HG02610 (cell line): ENCODE results near the gene NSRP1.
"Not testable (repeated sequence)": the region's sequence is repeated elsewhere in the genome, so short reads cannot be mapped to it uniquely, and the experiment has no call there.

Source experiments
- ATAC-seq: cut with Tn5 transposase; IDR thresholded peaks from one replicate; pipeline ENCODE4 v1.9.1; 2021; ENCODE audit warnings: mild to moderate bottlenecking, moderate library complexity; ENCODE audit not compliant: unreplicated experiment

NSRP1 gene

DNA sequence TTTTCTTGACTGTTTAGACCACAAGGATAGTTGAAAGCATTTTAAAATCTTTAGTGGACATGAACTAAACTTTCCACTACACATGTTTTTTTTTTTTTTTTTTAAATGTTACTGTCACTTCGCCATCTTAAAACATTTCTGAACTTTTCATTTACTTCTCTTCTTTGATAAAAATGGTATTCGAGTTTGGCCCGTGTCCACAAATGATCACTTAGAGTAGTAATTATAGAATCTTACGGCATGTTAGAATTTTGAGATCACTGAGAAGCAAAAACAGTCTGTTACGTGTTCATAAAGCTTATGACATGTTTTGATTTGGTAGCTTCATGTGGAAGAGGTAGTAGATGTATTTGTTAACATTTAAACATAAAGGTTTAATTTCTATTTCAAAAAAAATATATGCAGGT lies 1.1 kb downstream of the NSRP1 start:
- ATAC-seq, result no peak

DNA sequence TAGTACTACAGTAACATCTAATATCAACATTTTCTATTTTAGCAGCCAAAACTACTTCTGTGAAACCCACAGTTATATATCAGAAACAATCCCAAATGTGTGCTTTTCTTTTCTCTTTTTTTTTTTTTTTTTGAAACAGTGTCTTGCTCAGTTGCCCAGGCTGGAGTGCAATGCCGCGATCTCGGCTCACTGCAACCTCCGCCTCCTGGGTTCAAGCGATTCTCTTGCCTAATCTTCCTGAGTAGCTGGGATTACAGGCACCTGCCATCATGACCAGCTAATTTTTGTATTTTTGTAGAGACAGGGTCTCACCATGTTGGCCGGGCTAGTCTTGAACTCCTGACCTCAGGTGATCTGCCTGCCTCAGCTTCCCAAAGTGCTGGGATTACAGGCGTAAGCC lies 2.0 kb downstream of the NSRP1 start:
- ATAC-seq, result not testable (repeated sequence)

DNA sequence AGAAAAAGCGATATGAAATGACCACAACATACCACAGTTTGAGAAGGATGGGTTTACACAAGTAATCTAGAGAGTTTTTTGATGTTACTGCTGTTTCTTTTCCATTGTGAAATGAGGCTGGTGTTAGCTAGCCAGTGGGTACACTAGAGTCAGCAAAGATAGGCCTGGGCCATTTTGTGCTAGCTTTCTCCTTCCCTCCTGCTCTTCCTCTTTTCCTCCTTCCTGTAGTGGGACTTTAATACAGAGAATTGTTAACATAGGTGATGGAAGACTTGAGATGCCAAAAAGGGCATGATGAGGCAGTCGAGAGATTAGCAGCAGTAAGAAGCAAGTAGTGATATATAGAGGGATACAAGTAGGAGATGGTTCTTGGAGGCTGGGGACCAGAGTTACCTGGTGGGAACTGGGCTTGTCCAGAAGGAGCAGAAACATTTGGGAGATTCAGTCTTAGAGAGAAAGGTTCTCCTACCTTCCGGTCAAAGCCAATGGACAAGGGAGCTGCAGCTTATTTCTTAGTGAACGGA lies 7.7 kb downstream of the NSRP1 start:
- no peak for ATAC-seq

DNA sequence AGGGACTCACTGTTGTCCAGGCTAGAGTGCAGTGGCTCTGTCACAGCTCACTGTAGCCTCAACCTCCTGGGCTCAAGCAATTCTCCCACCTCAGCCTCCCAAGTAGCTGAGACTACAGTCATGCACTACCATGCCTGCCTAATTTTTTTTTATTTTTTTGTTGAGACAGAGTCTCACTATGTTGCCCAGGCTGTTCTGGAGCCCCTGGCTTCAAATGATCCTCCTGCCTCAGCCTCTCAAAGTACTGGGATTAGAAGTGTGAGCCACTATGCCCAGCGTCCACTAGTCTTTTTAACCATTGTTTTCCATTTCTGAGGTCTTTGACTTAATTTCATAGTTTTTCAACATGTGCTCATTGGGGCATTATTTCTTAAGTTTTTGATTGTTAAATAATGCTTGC lies 13.5 kb downstream of the NSRP1 start:
- ATAC-seq, result no peak

DNA sequence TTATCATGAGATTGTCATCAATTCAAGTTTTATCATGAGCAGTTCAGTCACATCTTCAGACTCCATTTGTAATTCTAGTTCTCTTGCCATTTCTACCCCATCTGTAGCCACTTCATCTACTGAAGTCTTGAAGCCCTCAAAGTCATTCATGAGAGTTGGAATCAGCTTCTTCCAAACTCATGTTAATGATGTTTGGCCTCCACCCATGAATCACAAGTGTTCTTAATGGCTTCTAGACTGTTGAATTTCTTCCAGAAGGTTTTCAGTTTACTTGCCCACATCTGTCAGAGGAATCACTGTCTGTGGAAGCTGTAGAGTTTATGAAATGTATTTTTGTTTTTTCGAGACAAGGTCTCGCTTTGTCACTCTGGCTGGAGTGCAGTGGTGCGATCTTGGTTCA lies 16.0 kb downstream of the NSRP1 start:
- ATAC-seq, result no peak

DNA sequence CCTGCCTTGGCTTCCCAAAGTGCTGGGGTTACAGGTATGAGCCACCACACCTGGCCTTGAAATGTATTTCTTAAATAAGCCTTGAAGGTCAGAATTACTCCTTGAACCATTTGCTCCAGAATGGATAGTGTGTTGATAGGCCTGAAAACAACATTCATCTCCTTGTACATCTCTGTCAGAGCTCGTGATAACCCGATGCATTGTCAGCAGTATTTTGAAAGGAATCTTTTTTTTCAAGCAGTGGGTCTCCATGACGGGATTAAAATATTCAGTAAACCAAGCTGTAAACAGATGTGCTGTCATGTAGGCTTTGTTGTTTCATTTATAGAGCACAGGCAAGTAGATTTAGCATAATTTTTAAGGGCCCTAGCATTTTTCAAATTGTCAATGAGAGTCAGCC lies 16.6 kb downstream of the NSRP1 start:
- ATAC-seq, result no peak

DNA sequence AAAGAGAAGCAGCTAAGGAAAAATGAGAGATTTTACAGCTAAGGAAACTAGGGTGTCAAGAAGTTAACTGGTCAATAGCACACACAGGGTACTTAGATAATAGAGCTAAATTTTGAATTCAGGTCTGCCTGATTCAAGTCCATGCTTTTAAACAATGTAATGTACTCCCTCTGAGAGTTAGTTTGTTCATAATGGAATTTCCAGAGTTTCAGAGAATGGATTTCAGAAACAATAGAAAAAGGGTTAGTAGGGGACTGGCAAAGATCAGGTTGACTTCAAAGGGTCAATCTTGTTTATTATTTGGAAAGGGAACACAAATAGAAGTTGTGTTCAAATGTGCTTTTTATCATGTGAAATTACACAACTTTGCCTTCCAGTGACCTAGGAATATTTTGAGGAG lies 17.9 kb downstream of the NSRP1 start:
- no peak for ATAC-seq

DNA sequence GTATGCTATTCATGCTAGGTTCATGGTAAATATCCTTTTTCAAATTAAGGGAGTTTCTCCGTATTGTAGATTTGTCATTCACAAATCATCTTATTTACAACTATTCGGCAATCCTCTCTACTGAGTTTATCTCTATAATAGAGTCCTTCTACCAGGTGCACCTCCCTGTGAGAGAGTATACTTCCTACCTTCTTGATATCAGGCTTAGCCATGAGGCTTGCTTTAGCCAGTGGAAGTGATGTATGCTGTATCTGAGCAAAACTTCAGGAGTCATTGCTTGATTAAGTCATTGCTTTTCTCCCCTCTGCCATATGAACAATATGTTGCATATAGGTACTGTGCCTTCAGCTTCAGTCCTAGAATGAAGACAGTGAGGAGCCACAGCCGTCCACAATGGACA lies 20.5 kb downstream of the NSRP1 start:
- ATAC-seq, result no peak

DNA sequence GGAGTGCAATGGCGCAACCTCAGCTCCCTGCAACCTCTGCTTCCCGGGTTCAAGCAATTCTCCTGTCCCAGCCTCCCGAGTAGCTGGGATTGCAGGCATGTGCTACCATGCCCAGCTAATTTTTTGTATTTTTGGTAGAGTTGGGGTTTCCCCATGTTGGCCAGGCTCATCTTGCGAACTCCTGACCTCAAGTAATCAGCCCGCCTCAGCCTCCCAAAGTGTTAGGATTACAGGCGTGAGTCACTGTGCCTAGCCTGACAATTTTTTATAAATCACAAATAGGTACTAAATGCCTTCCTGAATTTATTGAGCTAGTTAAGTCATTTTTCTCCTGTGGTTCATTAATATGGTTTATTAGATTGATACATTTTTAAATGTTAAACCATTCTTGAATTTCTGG lies 31.2 kb downstream of the NSRP1 start:
- ATAC-seq, result not testable (repeated sequence)

DNA sequence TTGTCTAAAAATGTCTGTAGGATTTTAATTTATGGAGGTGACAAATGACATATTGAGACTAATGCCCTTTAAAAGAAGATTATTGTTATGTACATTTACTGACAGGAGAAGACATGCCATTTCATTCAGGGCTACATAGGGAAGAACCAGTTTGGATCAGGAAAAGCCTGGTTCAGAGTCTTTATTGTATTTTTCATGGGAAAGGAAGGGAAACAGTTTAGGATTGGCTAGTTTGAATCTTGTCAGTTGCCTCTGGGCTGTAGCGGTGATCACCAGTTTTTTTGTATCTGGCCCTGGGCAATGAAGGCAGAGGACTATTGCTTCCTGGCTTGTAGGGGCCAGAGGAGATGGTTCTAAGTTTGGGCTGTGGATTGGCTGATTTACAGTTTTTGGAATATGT lies 31.8 kb downstream of the NSRP1 start:
- no peak for ATAC-seq

DNA sequence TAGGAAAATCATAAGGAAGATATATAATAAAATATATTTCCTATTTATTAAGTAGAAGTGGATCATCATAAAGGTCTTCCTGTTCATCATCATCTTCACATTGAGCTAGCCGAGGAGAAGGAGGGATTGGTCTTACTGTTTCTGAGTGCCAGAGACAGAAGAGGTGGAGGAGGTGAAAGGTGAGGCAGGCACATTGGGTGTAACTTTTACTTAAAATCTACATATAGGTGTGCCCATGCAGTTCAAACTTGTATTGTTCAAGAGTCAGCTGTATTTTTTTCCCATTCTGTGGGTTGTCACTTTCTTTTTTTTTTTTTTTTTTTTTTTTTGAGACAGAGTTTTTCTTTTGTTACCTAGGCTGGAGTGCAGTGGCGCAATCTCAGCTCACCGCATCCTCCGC lies 34.9 kb downstream of the NSRP1 start:
- ATAC-seq, result no peak

DNA sequence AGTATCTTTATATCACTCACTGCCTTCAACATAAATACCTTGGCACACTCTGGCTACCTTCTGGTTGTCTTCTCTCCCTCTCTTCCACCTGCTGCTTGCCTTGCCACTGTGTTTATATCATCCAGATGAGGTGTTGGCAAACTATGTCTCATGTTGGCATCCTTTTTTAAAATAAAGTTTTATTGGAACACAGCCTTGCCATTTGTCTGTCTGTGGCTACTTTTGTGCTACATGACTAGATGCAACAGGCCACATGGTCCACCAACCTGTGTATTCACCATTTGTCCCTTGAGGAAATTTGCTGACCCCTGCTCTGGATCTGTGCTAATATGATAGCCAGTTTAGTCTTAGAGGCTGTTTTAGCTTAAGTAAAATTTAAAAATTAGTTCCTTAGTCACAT lies 36.8 kb downstream of the NSRP1 start:
- no peak for ATAC-seq

DNA sequence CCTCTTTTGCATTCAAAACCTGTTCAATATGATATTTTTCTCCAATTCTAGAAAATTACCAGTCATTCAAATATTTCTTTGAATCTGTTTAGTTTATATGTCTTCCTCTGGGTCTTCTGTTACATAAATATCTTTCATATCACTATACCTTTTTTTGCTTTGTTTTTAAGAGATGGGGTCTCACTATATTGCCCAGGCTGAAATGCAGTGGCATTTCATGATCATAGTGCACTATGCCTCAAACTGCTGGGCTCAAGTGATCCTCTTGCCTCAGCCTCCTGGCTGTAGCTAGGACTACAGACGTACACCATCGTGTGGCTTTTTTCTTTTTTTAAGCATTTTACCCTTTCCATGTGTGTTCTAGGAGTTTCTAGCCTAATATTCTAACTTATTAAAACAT lies 38.8 kb downstream of the NSRP1 start:
- ATAC-seq, result no peak

DNA sequence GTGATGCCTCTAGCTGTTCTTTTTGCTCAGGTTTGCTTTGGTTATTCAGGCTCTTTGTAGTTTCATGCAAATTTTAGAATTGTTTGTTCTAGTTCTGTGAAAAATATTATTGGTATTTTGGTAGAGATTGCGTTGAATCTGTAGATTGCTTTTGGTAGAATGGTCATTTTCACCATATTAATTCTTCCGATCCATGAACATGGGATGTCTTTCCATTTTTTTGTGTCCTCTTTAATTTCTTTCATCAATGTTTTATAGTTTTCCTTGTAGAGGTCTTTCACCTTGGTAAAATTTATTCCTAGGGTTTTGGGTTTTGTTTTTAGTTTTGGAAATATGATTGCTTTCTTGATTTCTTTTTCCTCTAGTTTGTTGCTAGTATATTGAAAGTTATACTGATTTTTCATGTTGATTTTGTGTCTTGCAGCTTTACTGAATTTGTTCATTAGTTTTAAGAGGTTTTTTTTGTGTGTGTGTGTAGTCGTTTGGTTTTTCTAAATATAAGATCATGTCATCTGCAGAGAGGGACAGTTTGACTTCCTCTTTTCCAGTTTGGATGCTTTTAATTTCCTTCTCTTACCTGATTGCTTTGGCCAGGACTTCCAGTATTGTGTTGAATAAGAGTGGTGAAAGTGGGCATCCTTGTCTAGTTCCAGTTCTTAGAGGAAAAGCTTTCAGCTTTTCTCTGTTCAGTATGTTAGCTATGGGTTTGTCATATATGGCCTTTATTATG lies 42.4 kb downstream of the NSRP1 start:
- ATAC-seq, result no peak

DNA sequence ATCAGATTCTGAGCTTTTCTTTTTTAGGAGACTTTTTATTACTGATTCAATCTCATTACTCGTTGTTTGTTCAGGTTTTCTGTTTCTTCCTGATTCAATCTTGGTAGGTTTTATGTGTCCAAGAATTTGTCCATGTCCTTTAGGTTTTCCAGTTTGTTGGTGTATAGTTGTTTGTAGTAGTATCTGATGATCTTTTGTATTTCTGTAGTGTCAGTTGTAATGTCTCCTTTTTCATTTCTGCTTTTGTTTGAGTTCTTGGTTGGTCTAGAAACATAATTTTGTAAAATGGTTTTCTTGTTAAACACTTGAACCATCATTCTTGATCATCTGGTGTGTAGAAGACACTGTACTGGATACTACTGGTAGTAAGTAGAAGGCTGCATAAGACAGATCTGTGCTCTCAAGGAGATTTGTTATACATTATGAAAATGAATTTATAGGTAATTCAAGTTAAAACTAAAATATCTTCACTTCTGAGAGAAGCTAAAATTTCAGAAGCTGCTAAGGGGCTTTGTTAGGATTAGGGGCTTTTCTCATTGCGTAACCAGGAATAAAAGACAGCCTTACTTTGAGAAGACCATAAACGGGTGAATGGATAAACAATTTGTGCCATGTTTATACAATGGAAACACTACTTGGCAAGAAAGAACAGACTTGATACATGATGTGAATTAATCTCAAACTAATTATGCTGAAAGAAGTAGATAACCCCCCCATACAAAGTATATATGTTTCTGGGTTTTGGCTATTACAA lies 44.0 kb downstream of the NSRP1 start:
- no peak for ATAC-seq

DNA sequence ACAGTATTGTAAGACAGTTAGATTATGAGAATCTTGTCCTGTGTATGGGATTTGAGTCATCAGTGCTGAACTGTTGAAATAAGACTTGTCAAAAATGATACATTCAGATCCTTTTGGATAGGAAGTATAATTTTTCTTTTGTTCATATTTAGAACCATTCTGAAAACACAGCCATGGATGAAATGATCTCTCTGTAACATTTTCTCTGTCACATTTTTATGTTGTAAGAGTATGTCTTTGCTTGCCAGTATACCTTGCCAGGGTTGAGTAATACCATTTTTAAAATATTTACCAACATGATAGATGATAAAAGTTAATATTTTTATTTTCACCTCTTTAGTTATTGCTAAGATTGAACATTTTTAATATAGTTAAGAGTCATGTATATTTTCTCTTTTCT lies 45.0 kb downstream of the NSRP1 start:
- no peak for ATAC-seq

DNA sequence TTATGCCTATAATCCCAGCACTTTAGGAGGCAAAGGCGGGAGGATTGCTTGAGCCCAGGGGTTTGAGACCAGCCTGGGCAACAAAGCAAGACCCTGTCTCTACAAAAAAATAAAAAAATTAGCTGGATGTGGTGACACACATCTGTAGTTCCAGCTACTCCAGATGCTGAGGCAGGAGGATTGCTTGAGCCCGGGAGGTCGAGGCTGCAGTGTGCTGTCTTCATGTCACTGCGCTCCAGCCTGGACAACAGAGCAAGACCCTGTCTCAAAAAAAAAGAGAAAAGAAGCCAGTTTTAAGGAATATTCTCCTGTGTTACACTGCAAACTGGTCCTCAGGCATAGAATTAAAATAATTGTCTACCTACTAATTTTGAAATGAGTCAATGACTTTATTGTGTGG lies 47.9 kb downstream of the NSRP1 start:
- no peak for ATAC-seq

DNA sequence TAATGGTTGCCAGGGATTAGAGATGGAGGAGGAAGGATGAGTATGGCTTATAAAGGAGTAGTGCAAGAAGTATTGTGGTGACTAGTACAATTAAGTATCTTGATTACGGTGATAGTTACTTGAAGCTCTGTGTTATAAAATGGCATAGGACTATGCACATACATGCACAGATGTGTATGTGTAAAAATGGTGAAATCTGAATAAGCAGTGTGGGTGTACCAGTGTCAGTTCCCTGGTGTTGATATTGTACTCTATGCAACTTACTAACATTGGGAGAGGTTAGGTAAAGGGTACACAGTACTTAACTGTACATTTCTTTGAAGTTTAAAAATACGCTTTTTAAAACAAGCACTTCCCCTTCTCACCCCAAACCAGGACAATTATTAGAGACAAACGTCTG lies 48.5 kb downstream of the NSRP1 start:
- no peak for ATAC-seq

DNA sequence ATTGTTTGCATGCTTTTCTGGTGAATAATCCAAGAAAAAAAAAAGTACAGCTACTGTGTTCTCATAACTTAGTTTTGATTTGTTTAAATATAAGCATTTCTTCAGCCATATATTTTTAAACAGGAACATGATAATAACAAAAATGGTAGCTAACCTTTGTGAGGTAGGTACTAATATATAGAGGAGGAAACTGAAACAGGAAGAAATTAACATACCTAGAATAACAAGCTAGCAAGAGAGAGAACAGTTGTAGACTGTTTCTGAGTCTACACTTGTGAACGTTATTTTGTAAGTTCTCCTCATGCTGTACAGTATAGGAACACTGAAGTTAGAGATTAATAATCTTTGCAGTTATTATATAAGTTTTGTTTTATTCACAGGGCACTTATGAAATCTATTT lies 49.3 kb downstream of the NSRP1 start:
- no peak for ATAC-seq

DNA sequence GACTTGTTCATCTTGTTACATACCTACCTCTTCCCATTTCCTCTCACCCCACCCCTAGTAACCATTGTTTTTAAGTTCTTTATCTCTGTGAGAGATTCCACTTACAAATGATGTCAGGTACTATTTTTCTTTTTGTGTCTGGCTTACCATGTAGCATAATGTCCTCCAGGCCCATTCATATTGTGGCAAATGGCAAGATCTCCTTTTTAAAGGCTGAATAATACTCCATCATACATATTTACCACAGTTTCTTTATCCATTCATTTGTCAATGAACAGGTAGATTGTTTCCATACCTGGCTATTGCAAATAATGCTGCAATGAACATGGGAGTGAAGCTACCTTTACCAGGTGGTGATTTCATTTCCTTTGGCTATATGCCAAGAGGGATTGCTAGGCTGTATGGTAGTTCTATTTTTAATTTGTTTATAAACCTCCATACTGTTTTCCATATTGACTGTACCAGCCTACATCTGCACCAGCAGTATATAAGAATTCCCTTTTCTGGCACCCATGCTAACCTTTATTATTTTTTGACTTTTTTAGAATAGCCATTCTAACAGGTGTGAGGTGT lies 53.9 kb downstream of the NSRP1 start:
- no peak for ATAC-seq

DNA sequence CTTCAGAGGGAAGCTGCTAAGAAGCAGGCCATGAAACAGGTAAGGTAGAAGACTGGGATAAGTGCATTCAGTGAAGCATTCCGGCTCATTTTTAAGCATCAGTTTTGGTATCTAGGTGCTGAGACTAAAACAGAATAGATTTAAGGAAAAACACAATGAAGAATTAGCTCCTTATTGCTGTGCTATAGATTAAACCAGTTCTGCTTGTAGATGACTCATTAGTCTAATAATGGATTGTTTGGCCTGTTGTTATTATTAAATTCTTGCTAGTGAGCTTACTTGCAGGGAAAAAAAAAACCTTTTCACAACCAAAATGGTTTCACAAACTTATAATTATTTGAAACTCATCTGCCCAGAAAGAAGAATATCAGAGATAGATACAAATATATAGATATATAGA lies 55.9 kb downstream of the NSRP1 start:
- ATAC-seq, result no peak

DNA sequence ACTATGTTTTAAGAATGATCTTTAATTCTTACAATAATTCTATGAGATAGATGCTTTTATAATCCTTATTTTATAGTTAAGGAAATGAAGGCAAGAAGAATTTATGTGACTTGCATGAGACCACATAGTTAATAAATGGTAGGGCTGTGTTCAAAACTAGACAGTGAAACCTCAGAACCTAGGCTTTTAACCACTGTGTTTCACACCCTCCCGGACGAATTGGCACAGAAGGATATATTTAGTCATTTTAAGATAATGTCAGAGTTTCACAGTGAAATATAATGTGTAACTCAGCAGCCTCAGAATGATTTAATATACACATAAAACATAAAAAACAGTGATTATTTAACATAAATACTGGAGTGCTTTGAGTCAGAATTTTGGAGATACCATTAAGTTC lies 57.0 kb downstream of the NSRP1 start:
- ATAC-seq, result peak; percentile 90
